ENCODE results near the gene ALDH1A3.

ALDH1A3 gene

GRCh38 chr15:100880897-100881242 is 1.2 kb downstream of the ALDH1A3 start:
- DNase-seq (ENCODE audit: low read depth in 4 of 4, low spot score in 1 of 4) = no peak

GRCh38 chr15:100881573-100882336 is 2.1 kb downstream of the ALDH1A3 start:
- no peak for DNase-seq (ENCODE audit: low read depth in 4 of 4, low spot score in 1 of 4)

- no peak for DNase-seq (ENCODE audit: low read depth in 4 of 4, low spot score in 1 of 4)
Observed at GRCh38 chr15:100885116-100885515, 5.5 kb downstream of the ALDH1A3 start.

GRCh38 chr15:100885811-100886210 is 6.2 kb downstream of the ALDH1A3 start:
- DNase-seq (ENCODE audit: low read depth in 4 of 4, low spot score in 1 of 4) = no peak

DNA sequence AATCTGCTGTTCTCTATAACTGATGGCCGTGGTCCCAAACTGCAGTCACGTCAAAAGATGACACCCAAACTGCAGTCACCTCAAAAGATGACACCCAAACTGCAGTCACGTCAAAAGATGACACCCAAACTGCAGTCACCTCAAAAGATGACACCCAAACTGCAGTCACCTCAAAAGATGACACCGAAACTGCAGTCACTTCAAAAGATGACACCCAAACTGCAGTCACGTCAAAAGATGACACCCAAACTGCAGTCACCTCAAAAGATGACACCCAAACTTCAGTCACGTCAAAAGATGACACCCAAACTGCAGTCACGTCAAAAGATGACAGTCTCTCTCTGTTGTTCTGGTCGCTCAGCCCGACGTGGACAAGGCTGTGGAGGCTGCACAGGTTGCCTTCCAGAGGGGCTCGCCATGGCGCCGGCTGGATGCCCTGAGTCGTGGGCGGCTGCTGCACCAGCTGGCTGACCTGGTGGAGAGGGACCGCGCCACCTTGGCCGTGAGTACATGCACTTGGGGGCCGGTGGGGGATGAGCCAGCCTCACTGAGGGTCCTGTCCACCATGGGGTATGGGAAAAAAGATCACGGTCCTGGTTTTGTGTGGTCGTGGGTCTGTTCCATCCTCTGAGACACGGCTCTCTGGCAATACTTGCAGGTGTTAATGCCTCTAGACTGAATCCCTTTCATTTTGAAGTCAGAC is 7.7 kb downstream of the ALDH1A3 start:
- DNase-seq (ENCODE audit: low read depth in 4 of 4, low spot score in 1 of 4) = no peak

DNA sequence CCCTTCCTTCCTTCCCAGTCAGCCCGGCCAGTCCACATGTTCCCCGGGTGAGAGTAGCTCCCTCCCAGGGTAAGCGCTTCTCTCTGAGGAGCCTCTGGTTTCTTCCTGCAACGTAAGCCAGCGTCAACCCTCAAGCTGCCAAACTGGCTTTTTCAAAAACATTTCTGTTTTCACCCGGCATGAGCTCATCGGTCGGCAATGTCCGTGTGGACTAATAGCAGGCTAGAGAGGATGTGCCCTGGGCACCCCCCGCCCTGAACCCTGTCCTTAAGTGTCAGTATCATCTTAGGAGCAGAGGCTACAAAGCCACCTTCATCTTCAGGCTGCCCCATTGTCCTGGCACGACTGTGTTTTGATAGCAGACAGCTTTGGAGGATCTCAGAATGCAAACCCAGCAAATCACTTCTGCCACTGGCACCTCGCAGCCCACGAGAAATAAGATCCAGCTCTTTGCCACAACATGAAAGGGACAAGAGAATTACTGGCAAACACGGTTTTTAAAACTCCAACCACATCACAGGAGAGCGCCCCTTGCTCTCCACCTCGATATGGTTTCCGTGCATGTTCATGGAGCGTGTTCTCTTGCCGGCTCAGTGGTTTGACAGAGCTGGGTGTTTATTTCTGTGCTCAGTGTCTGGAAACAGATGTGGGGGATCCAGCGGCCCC is 9.9 kb downstream of the ALDH1A3 start:
- no peak for DNase-seq (ENCODE audit: low read depth in 4 of 4, low spot score in 1 of 4)

GRCh38 chr15:100890051-100890720 is 10.6 kb downstream of the ALDH1A3 start:
- no peak for DNase-seq (ENCODE audit: low read depth in 4 of 4, low spot score in 1 of 4)

DNA sequence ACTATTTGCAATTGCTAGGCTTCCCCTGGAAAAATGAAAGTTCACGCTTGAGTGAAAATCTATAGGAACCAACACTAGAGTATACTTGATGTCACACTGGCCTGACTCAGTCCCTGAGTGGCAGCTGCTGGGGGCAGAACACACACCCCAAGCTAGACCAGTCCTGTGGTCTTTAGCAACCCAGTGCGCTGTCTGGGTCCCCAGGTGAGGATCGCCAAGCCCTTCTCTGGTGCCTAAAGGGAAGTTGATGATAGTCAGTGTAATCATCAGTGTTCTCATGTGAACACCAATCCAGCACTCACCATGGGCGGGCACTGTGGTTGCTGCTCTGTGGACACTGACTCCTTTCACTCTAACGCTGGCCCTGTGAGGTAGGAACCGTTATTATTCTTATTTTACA is 11.2 kb downstream of the ALDH1A3 start:
- DNase-seq (ENCODE audit: low read depth in 4 of 4, low spot score in 1 of 4) = no peak

- DNase-seq (ENCODE audit: low read depth in 4 of 4, low spot score in 1 of 4) = no peak
Observed at GRCh38 chr15:100891307-100892012, 11.8 kb downstream of the ALDH1A3 start.

- DNase-seq (ENCODE audit: low read depth in 4 of 4, low spot score in 1 of 4) = no peak
Observed at GRCh38 chr15:100892013-100892355, 12.4 kb downstream of the ALDH1A3 start.

DNA sequence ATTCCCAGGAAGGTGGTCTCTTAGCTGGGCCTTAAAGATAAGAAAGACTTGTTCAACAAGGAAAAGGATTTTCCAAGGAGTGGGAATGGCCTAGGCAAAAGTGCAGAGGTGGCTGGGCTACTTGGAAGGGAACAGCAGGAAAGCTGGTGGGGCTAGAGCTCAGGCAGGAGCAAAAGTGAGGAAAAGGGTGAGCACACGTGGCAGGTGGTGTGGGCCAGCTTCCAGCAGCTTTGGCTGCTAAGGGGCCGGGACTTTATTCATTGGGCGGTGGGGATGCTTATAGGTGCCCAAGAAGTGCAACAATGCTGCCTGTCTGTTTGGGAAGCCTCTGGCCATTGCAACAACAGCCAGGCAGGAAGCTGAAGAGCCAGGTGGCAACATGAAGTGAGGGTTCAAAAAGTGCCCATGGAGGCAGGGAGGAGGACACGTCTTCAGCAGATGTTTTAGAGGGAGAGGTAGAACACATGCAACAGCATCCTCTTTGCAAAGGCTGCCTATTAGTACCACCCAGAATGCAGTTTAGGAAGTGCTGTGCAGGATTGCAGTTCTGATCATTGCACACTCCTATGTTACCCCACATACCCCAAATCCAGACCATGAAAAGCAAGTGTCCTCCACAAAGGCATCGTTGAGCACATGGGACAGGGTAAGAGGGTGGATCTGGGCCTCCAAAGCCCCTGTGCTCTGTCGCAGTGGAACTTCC is 13.8 kb downstream of the ALDH1A3 start:
- DNase-seq (ENCODE audit: low read depth in 4 of 4, low spot score in 1 of 4) = no peak

DNA sequence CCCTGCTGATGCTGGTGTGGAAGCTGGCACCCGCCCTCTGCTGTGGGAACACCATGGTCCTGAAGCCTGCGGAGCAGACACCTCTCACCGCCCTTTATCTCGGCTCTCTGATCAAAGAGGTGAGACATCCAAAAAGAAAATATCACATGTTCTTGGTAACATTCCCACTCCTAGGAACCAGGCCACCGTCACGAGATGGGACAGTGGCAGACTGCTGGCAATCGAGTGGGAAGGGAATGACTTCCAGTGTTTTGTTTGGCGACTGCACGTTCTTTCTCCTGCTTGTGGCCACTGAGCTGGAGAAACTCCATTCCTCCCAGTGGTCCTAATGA is 14.3 kb downstream of the ALDH1A3 start:
- no peak for DNase-seq (ENCODE audit: low read depth in 4 of 4, low spot score in 1 of 4)

DNA sequence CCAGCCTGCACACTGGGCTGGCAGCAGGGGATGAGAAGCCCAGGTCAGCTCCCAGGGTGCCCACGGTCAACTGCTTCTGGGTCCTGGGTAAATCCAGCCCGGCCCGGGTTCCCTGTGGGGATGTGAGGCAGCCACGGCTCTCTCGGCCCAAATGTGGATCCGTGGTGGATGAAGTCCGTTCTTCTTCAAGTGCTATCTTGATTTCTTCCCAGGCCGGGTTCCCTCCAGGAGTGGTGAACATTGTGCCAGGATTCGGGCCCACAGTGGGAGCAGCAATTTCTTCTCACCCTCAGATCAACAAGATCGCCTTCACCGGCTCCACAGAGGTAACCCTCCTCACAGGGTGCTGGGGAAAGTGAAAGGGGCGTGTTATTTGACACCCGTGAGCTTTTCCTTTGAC is 16.1 kb downstream of the ALDH1A3 start:
- no peak for DNase-seq (ENCODE audit: low read depth in 4 of 4, low spot score in 1 of 4)

DNA sequence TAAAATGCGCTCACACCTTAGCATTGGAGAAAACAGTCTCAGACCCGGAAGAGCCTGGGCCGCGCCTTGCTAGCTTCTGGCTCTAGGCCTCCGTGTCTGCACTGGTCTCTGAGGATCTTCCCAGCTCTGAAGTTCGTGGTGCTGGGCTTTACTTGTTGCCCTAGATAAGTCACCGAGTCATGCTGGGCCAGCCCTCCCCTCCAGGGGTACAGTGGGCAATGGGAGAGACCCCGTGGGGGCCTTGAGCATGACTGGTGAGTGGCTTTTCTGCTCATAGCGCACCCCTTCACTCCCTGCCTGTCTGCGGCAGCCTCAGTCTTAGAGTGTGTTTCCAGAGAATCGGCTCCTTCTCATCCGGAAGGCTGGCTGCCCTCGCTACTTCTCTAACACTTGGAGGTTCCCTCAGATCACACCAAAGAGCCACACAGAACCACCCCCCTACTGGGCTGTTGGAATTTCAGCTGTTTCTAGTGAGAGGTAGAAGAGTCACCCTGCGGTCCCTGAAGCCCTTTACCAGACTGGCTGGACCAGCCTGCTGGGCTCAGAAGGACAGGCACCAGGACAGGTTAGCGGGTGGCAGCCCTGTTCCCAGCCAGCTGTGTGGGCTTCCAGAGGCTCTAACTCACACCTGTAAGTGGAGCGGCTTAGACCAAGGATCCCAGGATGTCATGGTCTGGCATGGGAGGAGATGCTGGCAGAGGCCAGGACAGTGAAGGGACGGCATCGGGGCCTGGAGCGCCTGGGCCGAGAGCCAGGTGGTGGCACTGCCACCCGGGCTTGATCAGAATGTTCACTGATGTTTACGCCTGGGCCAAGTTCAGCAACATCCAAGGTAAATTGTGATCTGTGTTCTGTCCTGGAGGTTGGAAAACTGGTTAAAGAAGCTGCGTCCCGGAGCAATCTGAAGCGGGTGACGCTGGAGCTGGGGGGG is 17.9 kb downstream of the ALDH1A3 start:
- no peak for DNase-seq (ENCODE audit: low read depth in 4 of 4, low spot score in 1 of 4)

DNA sequence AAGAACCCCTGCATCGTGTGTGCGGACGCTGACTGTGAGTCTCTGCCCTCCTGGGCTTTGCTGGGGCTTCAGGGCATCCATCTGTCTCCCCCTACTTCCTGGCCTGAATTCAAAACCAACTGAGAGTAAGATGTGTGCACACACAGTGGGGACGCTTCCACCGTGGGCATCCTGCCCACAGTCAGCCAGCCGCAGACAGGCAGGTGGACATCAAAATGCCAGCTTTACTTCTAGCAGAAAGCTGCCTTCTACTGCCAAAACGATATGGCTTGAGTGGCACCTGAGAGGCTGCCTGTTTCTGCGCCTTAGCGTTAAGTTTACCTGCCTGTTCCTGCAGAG is 18.5 kb downstream of the ALDH1A3 start:
- DNase-seq (ENCODE audit: low read depth in 4 of 4, low spot score in 1 of 4) = no peak

DNA sequence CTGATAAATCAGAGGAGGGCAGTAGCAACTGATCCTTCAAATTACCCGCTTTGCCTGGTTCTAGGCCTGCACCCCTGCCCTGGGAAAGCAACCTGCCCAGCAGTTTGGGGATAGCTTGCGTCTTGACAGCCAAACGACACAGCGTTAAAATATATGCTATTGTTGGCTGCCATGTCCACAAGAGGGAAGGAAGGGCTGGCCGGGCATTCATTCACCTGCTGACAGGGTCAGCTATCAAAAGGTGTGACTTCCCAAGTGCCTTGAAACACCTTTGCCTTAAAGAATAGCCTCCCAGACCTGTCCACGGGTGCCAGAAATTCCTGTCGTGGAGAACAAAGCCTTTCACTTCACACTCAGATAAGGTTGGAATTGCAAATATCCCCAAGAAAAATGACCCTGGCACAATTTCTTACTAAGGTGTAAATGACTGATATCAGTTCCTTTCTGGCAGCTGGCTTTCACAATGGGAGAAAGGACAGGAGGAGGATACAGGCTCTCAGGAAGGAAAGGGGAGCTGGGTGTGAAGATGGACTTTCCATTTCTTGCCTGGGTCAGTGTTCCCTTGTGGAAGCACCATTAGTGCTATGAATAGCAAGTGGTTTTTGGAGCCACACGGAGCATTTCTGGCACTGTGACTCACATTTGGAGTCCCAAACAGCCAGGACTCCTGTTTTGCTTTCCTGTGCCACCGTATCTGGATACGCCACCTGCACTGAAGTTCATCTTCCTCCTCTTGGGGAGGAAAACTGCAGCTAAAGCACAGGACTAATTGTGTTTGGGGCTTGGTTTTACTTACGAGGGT is 19.2 kb downstream of the ALDH1A3 start:
- no peak for DNase-seq (ENCODE audit: low read depth in 4 of 4, low spot score in 1 of 4)

DNA sequence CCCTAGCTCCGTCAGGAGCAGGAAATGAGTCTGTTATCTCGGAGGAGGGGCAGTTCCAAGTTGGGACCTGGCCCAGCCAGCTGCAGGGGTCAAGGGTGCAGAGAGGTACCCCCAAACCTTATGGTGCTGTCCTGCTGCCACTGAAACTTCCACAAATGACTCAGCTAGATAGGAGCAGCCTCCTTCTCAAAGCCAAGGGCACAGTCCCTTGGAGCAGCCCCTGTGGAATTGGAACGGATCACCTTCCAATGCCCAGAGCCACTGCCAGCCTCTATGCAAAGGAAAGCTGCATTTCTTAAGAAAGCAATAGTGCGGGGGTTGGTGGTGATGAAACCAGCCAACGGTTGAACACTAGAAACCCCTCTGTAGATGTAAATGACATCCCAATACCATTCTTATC is 20.0 kb downstream of the ALDH1A3 start:
- DNase-seq (ENCODE audit: low read depth in 4 of 4, low spot score in 1 of 4) = no peak

- DNase-seq (ENCODE audit: low read depth in 4 of 4, low spot score in 1 of 4) = no peak
Observed at GRCh38 chr15:100900136-100900794, 20.6 kb downstream of the ALDH1A3 start.

GRCh38 chr15:100900795-100901169 is 21.2 kb downstream of the ALDH1A3 start:
- no peak for DNase-seq (ENCODE audit: low read depth in 4 of 4, low spot score in 1 of 4)

Measured in stimulated activated CD4-positive, alpha-beta T cell treated with anti-CD3 and anti-CD28 coated beads, Interleukin-1b, Interleukin-23, amount 100 ng/mL, for 24 hours (primary cell).